Measurements from ENCODE around the gene IGFBP4.

DNA sequence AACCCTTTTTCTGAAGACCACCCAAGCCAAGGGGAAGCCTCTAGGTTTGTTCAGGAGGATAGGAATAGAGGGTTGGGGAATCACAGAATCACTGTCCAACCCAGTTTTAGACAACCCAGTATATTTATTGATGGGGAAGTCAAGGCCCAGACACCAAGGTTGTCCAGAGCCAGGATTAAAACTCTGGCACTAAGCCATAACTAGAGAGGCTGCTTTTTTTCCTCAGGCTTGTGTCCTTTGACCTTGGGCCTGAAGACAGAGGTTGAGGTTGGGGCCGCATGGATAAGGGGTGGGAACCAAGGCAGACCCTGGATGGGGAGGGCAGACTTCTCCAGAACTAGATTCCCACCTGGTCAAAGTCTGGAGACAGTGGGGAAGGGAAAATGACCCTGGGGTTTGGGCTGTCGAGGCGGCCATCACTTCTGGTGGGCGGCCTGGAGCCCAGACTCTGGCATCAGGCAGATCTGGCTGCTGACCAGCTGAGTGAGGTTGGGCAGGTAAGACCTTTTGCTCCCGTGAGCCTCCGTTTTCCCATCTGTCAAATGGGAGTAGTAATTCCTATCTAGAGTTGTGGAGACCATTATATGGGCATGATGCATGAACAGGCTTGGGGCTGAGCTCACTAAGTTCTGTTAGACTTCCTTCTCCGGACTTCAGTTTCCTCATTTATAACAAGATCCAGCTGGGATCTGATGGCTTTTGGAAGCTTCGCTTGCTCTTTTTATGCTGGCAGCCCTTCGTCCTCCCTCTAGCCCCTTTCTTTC lies 17.9 kb downstream of the IGFBP4 start:
- TF ChIP-seq, protein P1, sequence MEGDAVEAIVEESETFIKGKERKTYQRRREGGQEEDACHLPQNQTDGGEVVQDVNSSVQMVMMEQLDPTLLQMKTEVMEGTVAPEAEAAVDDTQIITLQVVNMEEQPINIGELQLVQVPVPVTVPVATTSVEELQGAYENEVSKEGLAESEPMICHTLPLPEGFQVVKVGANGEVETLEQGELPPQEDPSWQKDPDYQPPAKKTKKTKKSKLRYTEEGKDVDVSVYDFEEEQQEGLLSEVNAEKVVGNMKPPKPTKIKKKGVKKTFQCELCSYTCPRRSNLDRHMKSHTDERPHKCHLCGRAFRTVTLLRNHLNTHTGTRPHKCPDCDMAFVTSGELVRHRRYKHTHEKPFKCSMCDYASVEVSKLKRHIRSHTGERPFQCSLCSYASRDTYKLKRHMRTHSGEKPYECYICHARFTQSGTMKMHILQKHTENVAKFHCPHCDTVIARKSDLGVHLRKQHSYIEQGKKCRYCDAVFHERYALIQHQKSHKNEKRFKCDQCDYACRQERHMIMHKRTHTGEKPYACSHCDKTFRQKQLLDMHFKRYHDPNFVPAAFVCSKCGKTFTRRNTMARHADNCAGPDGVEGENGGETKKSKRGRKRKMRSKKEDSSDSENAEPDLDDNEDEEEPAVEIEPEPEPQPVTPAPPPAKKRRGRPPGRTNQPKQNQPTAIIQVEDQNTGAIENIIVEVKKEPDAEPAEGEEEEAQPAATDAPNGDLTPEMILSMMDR (IDR thresholded peaks at IDR 0.05): no peak
- TF ChIP-seq POLR2AphosphoS5 (IDR thresholded peaks at IDR 0.05): no peak
- TF ChIP-seq EP300 (IDR thresholded peaks at IDR 0.05): no peak
